ENCODE data around the gene TMEM95. TPM values are rescaled to one million over a fixed set of nuclear protein-coding genes. Genes with fewer than 3 reads are reported as not detected.

Gene TMEM95
- total and polyA plus RNA-seq, 2 of the 8 experiments (the other 6 are each of a cell fraction or from before 2014, with no cell fraction given), result not detected

DNA sequence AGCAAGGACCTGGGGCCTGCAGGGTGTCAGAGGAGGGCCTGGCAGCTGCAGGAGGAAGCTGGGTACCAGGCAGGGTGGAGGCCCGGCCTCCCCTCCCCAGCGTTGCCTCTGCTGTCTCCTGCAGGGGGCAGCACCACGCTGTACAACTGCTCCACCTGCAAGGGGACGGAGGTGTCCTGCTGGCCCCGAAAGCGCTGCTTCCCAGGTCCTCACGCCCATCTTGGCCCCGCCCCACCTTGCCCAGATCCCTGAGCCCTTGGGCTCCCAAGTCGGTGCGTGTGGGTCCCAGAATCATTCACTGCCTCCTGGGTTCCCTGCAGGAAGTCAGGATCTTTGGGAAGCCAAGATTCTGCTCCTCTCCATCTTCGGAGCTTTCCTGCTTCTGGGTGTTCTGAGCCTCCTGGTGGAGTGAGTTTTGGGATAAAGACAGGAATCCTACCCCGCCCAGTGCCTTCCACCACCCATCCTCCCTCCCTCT, 1.2 kb downstream of the TMEM95 start:
- Histone ChIP-seq H3K4me2 (ENCODE audit: insufficient read depth in 1 of 2, low read depth in 2 of 2, low read length in 2 of 2) (peak overlapping the region; percentile 3 to 64; a peak in 3 of 4 replicates), H2BK20ac (ENCODE audit: low read length) (no peak overlapping the region)
- peak; percentile 75 for FAIRE-seq
- TF ChIP-seq NANOG (IDR thresholded peaks at IDR 0.05; ENCODE audit: insufficient read depth, low read depth, low read length, poor library complexity, severe bottlenecking) (no peak), TAF1 (IDR thresholded peaks at IDR 0.05; ENCODE audit: low read depth, low read length) (no peak), BACH1 (IDR thresholded peaks at IDR 0.05; ENCODE audit: low read length) (no peak), HDAC6 (IDR thresholded peaks at IDR 0.05; ENCODE audit: low read depth, low read length) (no peak), POLR2AphosphoS5 (IDR thresholded peaks at IDR 0.05; ENCODE audit: low read depth, low read length) (peak; percentile 44; the same call in 1 of the 2 replicates), SP1 (IDR thresholded peaks at IDR 0.05; ENCODE audit: low read depth, low read length) (no peak), SIX5 (IDR thresholded peaks at IDR 0.05; ENCODE audit: low read depth, low read length) (no peak), CBX5 (IDR thresholded peaks at IDR 0.05; ENCODE audit: low read depth, low read length) (no peak), CBX8 (IDR thresholded peaks at IDR 0.05; ENCODE audit: borderline replicate concordance, low read depth, low read length) (no peak), RNF2 (IDR thresholded peaks at IDR 0.05; ENCODE audit: borderline replicate concordance, low read depth, low read length, missing control alignments, poor library complexity, severe bottlenecking) (no peak), CEBPB (IDR thresholded peaks at IDR 0.05; ENCODE audit: low read depth, low read length) (no peak), ZNF274 (IDR thresholded peaks at IDR 0.05; ENCODE audit: borderline replicate concordance, extremely low read depth, low read length) (no peak)
- TF ChIP-seq, protein P1, sequence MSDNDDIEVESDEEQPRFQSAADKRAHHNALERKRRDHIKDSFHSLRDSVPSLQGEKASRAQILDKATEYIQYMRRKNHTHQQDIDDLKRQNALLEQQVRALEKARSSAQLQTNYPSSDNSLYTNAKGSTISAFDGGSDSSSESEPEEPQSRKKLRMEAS (IDR thresholded peaks at IDR 0.05), result peak; percentile 79; the same call in 1 of the 2 replicates

More for the DNA sequence above, 1.2 kb downstream of the TMEM95 start:
- Histone ChIP-seq H3K27me3 (replicated peaks in 1 of 4; ENCODE audit: control insufficient read depth in 3 of 4, extremely low read depth in 1 of 4, insufficient read depth in 3 of 4, low read length in 3 of 4) (no peaks in the 10 kb centered on the region), H3K56ac (replicated peaks; ENCODE audit: insufficient read length, low read depth, low read length) (no peak overlapping the region), H3K9me3 (ENCODE audit: insufficient read depth in 2 of 2, low read depth in 1 of 2, low read length in 1 of 2) (no peaks in the 10 kb centered on the region), H3K79me2 (ENCODE audit: control insufficient read depth in 1 of 2, insufficient read depth in 2 of 2, low read length in 2 of 2) (no peaks in the 10 kb centered on the region), H3K14ac (ENCODE audit: insufficient read length) (no peak overlapping the region), H2BK120ac (replicated peaks; ENCODE audit: low read depth, low read length) (no peak overlapping the region), H2BK15ac (ENCODE audit: low read length) (peak overlapping the region; percentile 81; the same call in 1 of the 2 replicates), H3K23ac (ENCODE audit: insufficient read length) (no peak overlapping the region), H3K36me3 (ENCODE audit: control insufficient read depth in 2 of 4, insufficient read depth in 4 of 4, low read length in 3 of 4) (no peaks in the 10 kb centered on the region), H2AFZ (ENCODE audit: low read length) (peak overlapping the region; percentile 96), H3K18ac (ENCODE audit: extremely low read depth, low read length) (peak overlapping the region; percentile 32; the same call in 1 of the 2 replicates), H3K79me1 (ENCODE audit: low read depth, low read length) (no peaks in the 10 kb centered on the region), H4K91ac (replicated peaks; ENCODE audit: insufficient read length, low read length) (no peak overlapping the region), H2BK12ac (ENCODE audit: low read depth, low read length) (0 out of 2 replicates have a peak overlapping the region, but pooled peaks have one; percentile 17), H4K20me1 (replicated peaks in 1 of 2; ENCODE audit: control insufficient read depth in 1 of 2, insufficient read depth in 2 of 2, low read length in 2 of 2) (no peaks in the 10 kb centered on the region), H4K5ac (ENCODE audit: insufficient read length, low read depth, low read length) (no peak overlapping the region), H2AK5ac (ENCODE audit: low read depth, low read length) (no peak overlapping the region), H3K23me2 (ENCODE audit: low read depth, low read length) (peaks cover 5% of the 10 kb centered on the region; the same call in 1 of the 2 replicates), H3K9ac (replicated peaks in 1 of 4; ENCODE audit: extremely low read depth in 1 of 4, low read depth in 3 of 4, low read length in 3 of 4) (no peak overlapping the region), H3K27ac (ENCODE audit: low read depth, low read length) (no peak overlapping the region), H4K8ac (ENCODE audit: extremely low read depth, insufficient read depth, low read length) (no peak overlapping the region), H3K4ac (replicated peaks; ENCODE audit: insufficient read length, low read depth, low read length) (no peak overlapping the region), H3K4me3 (ENCODE audit: extremely low read depth in 1 of 4, insufficient read depth in 2 of 4, low read depth in 3 of 4, low read length in 4 of 4) (peak overlapping the region in 1 of 4 experiments; percentile 45; a peak in 2 of 8 replicates), H2BK5ac (ENCODE audit: low read depth, low read length) (no peak overlapping the region), H3K4me1 (replicated peaks in 1 of 4; ENCODE audit: control insufficient read depth in 3 of 4, insufficient read depth in 4 of 4, low read length in 3 of 4) (peaks cover 0 to 8% (median 2%) of the 10 kb centered on the region in 4 experiments; a peak in 5 of 7 replicates)
- 10% methylated on average over 11 of the region's 12 CpGs; no CpG with 5 or more reads in 1 of the 2 experiments for WGBS, 2 experiments (ENCODE audit: extremely low coverage in 1 of 2, insufficient coverage in 1 of 2, insufficient read length in 1 of 2, insufficient replicate concordance in 2 of 2, low coverage in 1 of 2, low lambda C conversion rate in 2 of 2, missing lambda C conversion rate in 1 of 2)
- ChIA-PET CTCF (ENCODE audit: partially characterized antibody) (interaction anchor here (0.6 to 6.5 kb wide), 40 partner anchors 11 to 217 kb away, joined by 3 to 56 read pairs (median 5); partner anchors contain the start of genes ACAP1, CHRNB1, NEURL4 and PLSCR3), POLR2A (ENCODE audit: partially characterized antibody) (interaction anchor here (1.1 to 2.2 kb wide), 11 partner anchors 12 to 129 kb away, joined by 3 to 10 read pairs (median 4); partner anchors contain the start of genes ACAP1, FGF11, NEURL4 and POLR2A)
- peak; percentile 82 to 97 for DNase-seq (ENCODE audit: low read depth in 1 of 2, low spot score in 2 of 2)

All from H1 (cell line).